Adrenal gland (tissue), 5 donors: ENCODE results near the gene MAPKBP1.

Source experiments
- POLR2A ChIP-seq, 2 donors: fragments of 450-650 bp; IDR thresholded peaks; one replicate each; pipeline ENCODE4 v1.6.1; 2017; ENCODE audit warnings: antibody characterized with exemption in 2 of 2, mild to moderate bottlenecking in 2 of 2, moderate library complexity in 1 of 2
- TF ChIP-seq, protein P1 (sequence below), 6 experiments: fragments of 450-650 bp in 4 of 6; fragments of 200-600 bp in 2 of 6; sonication (generic) in 1 of 6; IDR thresholded peaks; 1 replicate in 5 of 6; 2 replicates in 1 of 6; pipeline versions ENCODE4 v1.5.1 to v1.8.0; 2016 to 2021; ENCODE audit warnings: antibody characterized with exemption in 6 of 6, mild to moderate bottlenecking in 2 of 6, moderate library complexity in 1 of 6
- donor health status: DM: no; HTN: no; CAD: no.

DNA sequence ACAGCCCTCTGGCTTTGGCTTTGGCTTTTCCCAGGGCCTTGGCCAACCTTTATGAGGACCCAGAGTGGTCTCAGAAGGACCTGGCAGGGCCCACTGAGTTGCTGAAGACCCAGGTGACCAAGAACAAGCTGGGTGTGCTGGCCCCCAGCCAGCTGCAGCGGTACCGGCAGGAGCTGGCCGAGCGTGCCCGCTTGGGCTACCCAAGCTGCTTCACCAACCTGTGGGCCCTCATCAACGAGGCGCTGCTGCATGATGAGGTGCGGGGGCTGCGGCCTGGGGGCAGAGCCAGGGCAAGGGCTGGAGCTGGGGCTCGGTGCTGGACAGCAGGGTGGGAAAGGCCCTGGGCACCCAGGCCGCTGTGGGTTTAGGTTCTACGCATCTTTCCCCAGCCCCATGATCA, 70.5 kb downstream of the MAPKBP1 start:
- TF ChIP-seq, protein P1, sequence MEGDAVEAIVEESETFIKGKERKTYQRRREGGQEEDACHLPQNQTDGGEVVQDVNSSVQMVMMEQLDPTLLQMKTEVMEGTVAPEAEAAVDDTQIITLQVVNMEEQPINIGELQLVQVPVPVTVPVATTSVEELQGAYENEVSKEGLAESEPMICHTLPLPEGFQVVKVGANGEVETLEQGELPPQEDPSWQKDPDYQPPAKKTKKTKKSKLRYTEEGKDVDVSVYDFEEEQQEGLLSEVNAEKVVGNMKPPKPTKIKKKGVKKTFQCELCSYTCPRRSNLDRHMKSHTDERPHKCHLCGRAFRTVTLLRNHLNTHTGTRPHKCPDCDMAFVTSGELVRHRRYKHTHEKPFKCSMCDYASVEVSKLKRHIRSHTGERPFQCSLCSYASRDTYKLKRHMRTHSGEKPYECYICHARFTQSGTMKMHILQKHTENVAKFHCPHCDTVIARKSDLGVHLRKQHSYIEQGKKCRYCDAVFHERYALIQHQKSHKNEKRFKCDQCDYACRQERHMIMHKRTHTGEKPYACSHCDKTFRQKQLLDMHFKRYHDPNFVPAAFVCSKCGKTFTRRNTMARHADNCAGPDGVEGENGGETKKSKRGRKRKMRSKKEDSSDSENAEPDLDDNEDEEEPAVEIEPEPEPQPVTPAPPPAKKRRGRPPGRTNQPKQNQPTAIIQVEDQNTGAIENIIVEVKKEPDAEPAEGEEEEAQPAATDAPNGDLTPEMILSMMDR (IDR thresholded peaks at IDR 0.05) = no peak
- TF ChIP-seq POLR2A (IDR thresholded peaks at IDR 0.05) = no peak
